H1 (cell line): ENCODE measurements around the gene SLFN12L. TPM values are rescaled to one million over a fixed set of nuclear protein-coding genes. Genes with fewer than 3 reads are reported as not detected.

Source experiments
- FOSL1 ChIP-seq: IDR thresholded peaks from 2 replicates; pipeline ENCODE4 v1.6.1; 2011; ENCODE audit warnings: mild to moderate bottlenecking, low read depth, low read length, moderate library complexity; ENCODE audit not compliant: insufficient read depth
- NRF1 ChIP-seq: IDR thresholded peaks from 2 replicates; pipeline ENCODE4 v1.6.1; 2011; ENCODE audit warnings: mild to moderate bottlenecking, low read depth, low read length, improper control_type of control experiment
- SP1 ChIP-seq: IDR thresholded peaks from 2 replicates; pipeline ENCODE4 v1.6.1; 2011; ENCODE audit warnings: low read depth, low read length
- polyA plus RNA-seq, 7 experiments: library from polyadenylated mRNA; depleted of rRNA in 3 of 7; stranded (reverse) in 5 of 7; unstranded in 2 of 7; fragments of >200 nt in 5 of 7; fragments of 200-250 nt in 2 of 7; gene quantifications; 1 replicate in 5 of 7; 2 replicates in 1 of 7; 4 replicates in 1 of 7; pipeline versions ENCODE4 v1.2.1 to v1.2.3, GENCODE V29; 2011 to 2013; ENCODE audit warnings: missing spikeins in 2 of 7, mixed read lengths in 2 of 7
- total RNA-seq: library from RNA; stranded (reverse); fragmentation: NEBNext Ultra II Directional; extraction: Animal tissue kit (Norgen Biotek cat#: 25700); gene quantifications from 2 replicates; pipeline ENCODE4 v1.2.1, GENCODE V29; 2021

Gene SLFN12L
- total and polyA plus RNA-seq, 2 of the 8 experiments (the other 6 are each of a cell fraction or from before 2014, with no cell fraction given): not detected

DNA sequence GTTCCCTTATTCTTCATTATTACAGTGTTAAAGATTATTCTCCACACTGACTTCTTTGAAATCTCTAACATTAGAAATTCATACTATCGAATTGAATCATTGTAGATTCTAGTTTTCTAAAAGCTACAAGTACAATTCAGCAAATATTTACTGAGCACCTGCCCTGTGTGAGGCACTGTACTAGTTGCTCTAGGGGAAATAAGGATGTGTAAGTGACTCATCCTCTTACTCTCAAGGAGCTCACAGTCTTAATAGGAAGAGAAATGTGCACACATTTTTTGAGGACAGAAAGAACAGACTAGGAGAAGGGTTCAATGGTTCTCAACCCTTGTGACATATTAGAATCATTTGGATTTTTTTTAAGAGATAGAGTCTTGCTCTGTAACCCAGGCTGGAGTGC lies 7.7 kb upstream of the SLFN12L start (continued):
- no peak for TF ChIP-seq SP1
- TF ChIP-seq NRF1: no peak
- TF ChIP-seq FOSL1: no peak
